CD4-positive, alpha-beta T cell treated with Interleukin-15 for 1 hour (primary cell): ENCODE results near the gene NUP54.

Experiments
- DNase-seq: peaks from one replicate; pipeline ENCODE4 v3.0.0-alpha.2; 2020

Gene NUP54

GRCh38 chr4:76144546-76144945 is 3.7 kb downstream of the NUP54 start:
- no peak for DNase-seq

GRCh38 chr4:76141241-76141640 is 7.0 kb downstream of the NUP54 start:
- no peak for DNase-seq

- no peak for DNase-seq
Observed at GRCh38 chr4:76127754-76128153, 20.4 kb downstream of the NUP54 start.

GRCh38 chr4:76125816-76126215 is 22.4 kb downstream of the NUP54 start:
- no peak for DNase-seq

- no peak for DNase-seq
Observed at GRCh38 chr4:76120199-76120598, 28.0 kb downstream of the NUP54 start.

GRCh38 chr4:76117536-76117935 is 30.7 kb downstream of the NUP54 start:
- DNase-seq, result no peak

- no peak for DNase-seq
Observed at GRCh38 chr4:76116821-76117220, 31.4 kb downstream of the NUP54 start.

- no peak for DNase-seq
Observed at GRCh38 chr4:76108467-76109181, 39.6 kb downstream of the NUP54 start.

- no peak for DNase-seq
Observed at GRCh38 chr4:76106442-76106841, 41.8 kb downstream of the NUP54 start.

GRCh38 chr4:76105652-76106051 is 42.5 kb downstream of the NUP54 start:
- no peak for DNase-seq

GRCh38 chr4:76096076-76096475 is 52.1 kb downstream of the NUP54 start:
- no peak for DNase-seq

- no peak for DNase-seq
Observed at GRCh38 chr4:76095568-76095967, 52.6 kb downstream of the NUP54 start.

- DNase-seq, result no peak
Observed at GRCh38 chr4:76091052-76091451, 57.1 kb downstream of the NUP54 start.

- DNase-seq, result peak; percentile 73
Observed at GRCh38 chr4:76090241-76090691, 57.9 kb downstream of the NUP54 start.

GRCh38 chr4:76088719-76089118 is 59.5 kb downstream of the NUP54 start:
- no peak for DNase-seq

GRCh38 chr4:76087007-76087769 is 61.0 kb downstream of the NUP54 start:
- DNase-seq, result no peak

- DNase-seq, result no peak
Observed at GRCh38 chr4:76084542-76084941, 63.7 kb downstream of the NUP54 start.

- DNase-seq, result no peak
Observed at GRCh38 chr4:76083386-76083988, 64.7 kb downstream of the NUP54 start.

- no peak for DNase-seq
Observed at GRCh38 chr4:76078033-76078613, 70.1 kb downstream of the NUP54 start.

GRCh38 chr4:76074993-76075600 is 73.1 kb downstream of the NUP54 start:
- DNase-seq, result no peak

GRCh38 chr4:76074468-76074867 is 73.7 kb downstream of the NUP54 start, which contains the start of gene ART3:
ART3 (plus strand) TSS chr4:76074709; CDS start chr4:76075890, 1,181 bp downstream.
- no peak for DNase-seq

GRCh38 chr4:76072760-76073159 is 75.4 kb downstream of the NUP54 start:
- no peak for DNase-seq
